ENCODE measurements around the gene MYEOV. TPM values are rescaled to one million over a fixed set of nuclear protein-coding genes. Genes with fewer than 3 reads are reported as not detected.

The MYEOV gene
- total RNA-seq, 2 donors from 2014 or later: not detected

GRCh38 chr11:69339041-69339733 is 45.2 kb downstream of the MYEOV start:
- Histone ChIP-seq H3K4me1 (ENCODE audit: control insufficient read depth, insufficient read depth, low read length) (no peaks in the 10 kb centered on the region), H3K9ac (ENCODE audit: extremely low read depth, low read length, poor library complexity, severe bottlenecking) (no peak overlapping the region), H3K27ac (ENCODE audit: low read depth, low read length) (no peak overlapping the region), H3K9me3 (ENCODE audit: control insufficient read depth, low read length) (no peaks in the 10 kb centered on the region), H3K36me3 (ENCODE audit: control insufficient read depth, insufficient read depth, low read length) (no peaks in the 10 kb centered on the region), H3K27me3 (ENCODE audit: control insufficient read depth, insufficient read depth, low read length, poor library complexity, severe bottlenecking) (no peaks in the 10 kb centered on the region), H3K4me3 (ENCODE audit: low read length) (no peak overlapping the region)
- peaks cover 1% of the 10 kb centered on the region for H3K27me3 Mint-ChIP-seq (ENCODE audit: insufficient read depth)
- no peaks in the 10 kb centered on the region for H3K4me1 Mint-ChIP-seq
- no peak for TF ChIP-seq CTCF (conservative IDR thresholded peaks at IDR 0.05)
- H3K4me3 Mint-ChIP-seq: no peak overlapping the region
- peaks cover 18% of the 10 kb centered on the region for H3K9me3 Mint-ChIP-seq
- DNase-seq: peak; percentile 20
- H3K36me3 Mint-ChIP-seq (ENCODE audit: low read depth): no peaks in the 10 kb centered on the region
- 89 to 92% methylated on average over 4 to 12 of the region's 12 CpGs for WGBS, 2 experiments (ENCODE audit: insufficient coverage in 1 of 2, insufficient read length in 1 of 2)
- no peak overlapping the region for H3K27ac Mint-ChIP-seq

- Histone ChIP-seq H3K4me3 (ENCODE audit: low read length) (no peak overlapping the region), H3K4me1 (ENCODE audit: control insufficient read depth, insufficient read depth, low read length) (no peaks in the 10 kb centered on the region), H3K36me3 (ENCODE audit: control insufficient read depth, insufficient read depth, low read length) (no peaks in the 10 kb centered on the region), H3K27me3 (ENCODE audit: control insufficient read depth, insufficient read depth, low read length, poor library complexity, severe bottlenecking) (no peaks in the 10 kb centered on the region), H3K27ac (ENCODE audit: low read depth, low read length) (no peak overlapping the region), H3K9me3 (ENCODE audit: control insufficient read depth, low read length) (no peaks in the 10 kb centered on the region), H3K9ac (ENCODE audit: extremely low read depth, low read length, poor library complexity, severe bottlenecking) (no peak overlapping the region)
- Mint-ChIP-seq H3K4me3 (no peak overlapping the region), H3K36me3 (ENCODE audit: low read depth) (no peaks in the 10 kb centered on the region), H3K27ac (no peak overlapping the region), H3K4me1 (no peaks in the 10 kb centered on the region), H3K9me3 (peaks cover 18% of the 10 kb centered on the region), H3K27me3 (ENCODE audit: insufficient read depth) (peaks cover 3% of the 10 kb centered on the region)
- no peak for TF ChIP-seq CTCF (conservative IDR thresholded peaks at IDR 0.05)
- peak; percentile 14 for DNase-seq
- WGBS, 2 experiments (ENCODE audit: insufficient coverage in 1 of 2, insufficient read length in 1 of 2): 94 to 95% methylated on average over 4 to 5 of the region's 5 CpGs
Measured at GRCh38 chr11:69339983-69340565, 46.1 kb downstream of the MYEOV start.

GRCh38 chr11:69342588-69343330 is 48.8 kb downstream of the MYEOV start:
- Histone ChIP-seq H3K36me3 (ENCODE audit: control insufficient read depth, insufficient read depth, low read length) (no peaks in the 10 kb centered on the region), H3K9ac (ENCODE audit: extremely low read depth, low read length, poor library complexity, severe bottlenecking) (no peak overlapping the region), H3K4me3 (ENCODE audit: low read length) (no peak overlapping the region), H3K27me3 (ENCODE audit: control insufficient read depth, insufficient read depth, low read length, poor library complexity, severe bottlenecking) (no peaks in the 10 kb centered on the region), H3K27ac (ENCODE audit: low read depth, low read length) (no peak overlapping the region), H3K9me3 (ENCODE audit: control insufficient read depth, low read length) (no peaks in the 10 kb centered on the region), H3K4me1 (ENCODE audit: control insufficient read depth, insufficient read depth, low read length) (no peaks in the 10 kb centered on the region)
- H3K9me3 Mint-ChIP-seq: peaks cover 18% of the 10 kb centered on the region
- H3K27ac Mint-ChIP-seq: no peak overlapping the region
- DNase-seq: peak; percentile 38
- no peak for TF ChIP-seq CTCF (conservative IDR thresholded peaks at IDR 0.05)
- peaks cover 3% of the 10 kb centered on the region for H3K27me3 Mint-ChIP-seq (ENCODE audit: insufficient read depth)
- H3K4me3 Mint-ChIP-seq: no peak overlapping the region
- no peaks in the 10 kb centered on the region for H3K36me3 Mint-ChIP-seq (ENCODE audit: low read depth)
- WGBS, 2 experiments (ENCODE audit: insufficient coverage in 1 of 2, insufficient read length in 1 of 2): 89 to 94% methylated on average over 6 to 13 of the region's 13 CpGs
- no peaks in the 10 kb centered on the region for H3K4me1 Mint-ChIP-seq

All from endodermal cell (in vitro differentiated cells).